HG02938 (cell line): Measurements from ENCODE around the gene AKAP13.

Source experiments
- ATAC-seq: cut with Tn5 transposase; IDR thresholded peaks from one replicate; pipeline ENCODE4 v1.9.1; 2021; ENCODE audit warnings: mild to moderate bottlenecking, moderate library complexity; ENCODE audit not compliant: unreplicated experiment

AKAP13 gene

GRCh38 chr15:85711580-85712192 lies 331.3 kb downstream of the AKAP13 start:
- no peak for ATAC-seq

GRCh38 chr15:85716261-85716660 lies 335.9 kb downstream of the AKAP13 start:
- no peak for ATAC-seq

- ATAC-seq: no peak
Measured at GRCh38 chr15:85717212-85717611, 336.8 kb downstream of the AKAP13 start.

- ATAC-seq: no peak
Measured at GRCh38 chr15:85718271-85718971, 338.0 kb downstream of the AKAP13 start.

GRCh38 chr15:85718981-85719380 lies 338.6 kb downstream of the AKAP13 start:
- no peak for ATAC-seq

GRCh38 chr15:85722374-85723152 lies 342.2 kb downstream of the AKAP13 start:
- ATAC-seq: no peak

- no peak for ATAC-seq
Measured at GRCh38 chr15:85723960-85724945, 343.9 kb downstream of the AKAP13 start.

- no peak for ATAC-seq
Measured at GRCh38 chr15:85725019-85725418, 344.6 kb downstream of the AKAP13 start.

GRCh38 chr15:85725564-85725963 lies 345.2 kb downstream of the AKAP13 start:
- ATAC-seq: no peak

GRCh38 chr15:85726454-85726853 lies 346.1 kb downstream of the AKAP13 start:
- ATAC-seq: no peak

GRCh38 chr15:85727068-85727467 lies 346.7 kb downstream of the AKAP13 start:
- no peak for ATAC-seq

- ATAC-seq: peak; percentile 88
Measured at GRCh38 chr15:85730001-85730820, 349.8 kb downstream of the AKAP13 start.

- ATAC-seq: no peak
Measured at GRCh38 chr15:85733416-85733815, 353.0 kb downstream of the AKAP13 start.

GRCh38 chr15:85737061-85737460 lies 356.7 kb downstream of the AKAP13 start:
- ATAC-seq: no peak

GRCh38 chr15:85741021-85741421 lies 360.6 kb downstream of the AKAP13 start:
- ATAC-seq: no peak

- no peak for ATAC-seq
Measured at GRCh38 chr15:85741662-85742061, 361.3 kb downstream of the AKAP13 start.

- no peak for ATAC-seq
Measured at GRCh38 chr15:85742186-85742821, 361.9 kb downstream of the AKAP13 start.

- no peak for ATAC-seq
Measured at GRCh38 chr15:85743392-85744055, 363.1 kb downstream of the AKAP13 start.

- no peak for ATAC-seq
Measured at GRCh38 chr15:85744579-85744978, 364.2 kb downstream of the AKAP13 start.
